ENCODE results near the gene ENG.
A peak's percentile ranks its signal among the peaks of the same experiment; 100 is the strongest.
"Not testable (repeated sequence)": the region's sequence is repeated elsewhere in the genome, so short reads cannot be mapped to it uniquely, and the experiment has no call there.

The ENG gene

GRCh38 chr9:127792417-127793031 is 61.9 kb downstream of the ENG start:
- DNase-seq (ENCODE audit: low read depth): no peak

- no peak for DNase-seq (ENCODE audit: low read depth)
These were observed 63.4 kb downstream of the ENG start for GRCh38 chr9:127791085-127791484.

GRCh38 chr9:127790094-127790855 is 64.2 kb downstream of the ENG start:
- no peak for DNase-seq (ENCODE audit: low read depth)

- no peak for DNase-seq (ENCODE audit: low read depth)
These were observed 65.3 kb downstream of the ENG start for GRCh38 chr9:127789179-127789578.

- DNase-seq (ENCODE audit: low read depth): no peak
These were observed 66.0 kb downstream of the ENG start for GRCh38 chr9:127788337-127789011.

GRCh38 chr9:127786773-127787104 is 67.7 kb downstream of the ENG start:
- DNase-seq (ENCODE audit: low read depth): no peak

- peak; percentile 94 for DNase-seq (ENCODE audit: low read depth)
These were observed 68.3 kb downstream of the ENG start, which contains the start of gene CDK9 for GRCh38 chr9:127785933-127786772. Gene CDK9, plus strand, starts transcription at chr9:127786034. Its CDS starts 115 bp downstream, at chr9:127786149.

- peak; percentile 81 for DNase-seq (ENCODE audit: low read depth)
These were observed 69.2 kb downstream of the ENG start for GRCh38 chr9:127785023-127785932.

- DNase-seq (ENCODE audit: low read depth): no peak
These were observed 71.1 kb downstream of the ENG start for GRCh38 chr9:127783111-127784008.

- DNase-seq (ENCODE audit: low read depth): no peak
These were observed 72.7 kb downstream of the ENG start for GRCh38 chr9:127781806-127782205.

GRCh38 chr9:127780909-127781308 is 73.5 kb downstream of the ENG start:
- DNase-seq (ENCODE audit: low read depth): not testable (repeated sequence)

- DNase-seq (ENCODE audit: low read depth): no peak
These were observed 74.2 kb downstream of the ENG start for GRCh38 chr9:127780126-127780885.

GRCh38 chr9:127779136-127779981 is 75.1 kb downstream of the ENG start:
- DNase-seq (ENCODE audit: low read depth): no peak

GRCh38 chr9:127778280-127779135 is 76.0 kb downstream of the ENG start, which contains the start of gene SH2D3C:
Gene SH2D3C, minus strand, starts transcription at chr9:127778666. Its CDS starts 39 bp downstream, at chr9:127778627.
- no peak for DNase-seq (ENCODE audit: low read depth)

GRCh38 chr9:127777368-127777980 is 77.0 kb downstream of the ENG start:
- no peak for DNase-seq (ENCODE audit: low read depth)

GRCh38 chr9:127776924-127777289 is 77.6 kb downstream of the ENG start:
- no peak for DNase-seq (ENCODE audit: low read depth)
